Measurements from ENCODE around the gene LRRK1.

Gene LRRK1

DNA sequence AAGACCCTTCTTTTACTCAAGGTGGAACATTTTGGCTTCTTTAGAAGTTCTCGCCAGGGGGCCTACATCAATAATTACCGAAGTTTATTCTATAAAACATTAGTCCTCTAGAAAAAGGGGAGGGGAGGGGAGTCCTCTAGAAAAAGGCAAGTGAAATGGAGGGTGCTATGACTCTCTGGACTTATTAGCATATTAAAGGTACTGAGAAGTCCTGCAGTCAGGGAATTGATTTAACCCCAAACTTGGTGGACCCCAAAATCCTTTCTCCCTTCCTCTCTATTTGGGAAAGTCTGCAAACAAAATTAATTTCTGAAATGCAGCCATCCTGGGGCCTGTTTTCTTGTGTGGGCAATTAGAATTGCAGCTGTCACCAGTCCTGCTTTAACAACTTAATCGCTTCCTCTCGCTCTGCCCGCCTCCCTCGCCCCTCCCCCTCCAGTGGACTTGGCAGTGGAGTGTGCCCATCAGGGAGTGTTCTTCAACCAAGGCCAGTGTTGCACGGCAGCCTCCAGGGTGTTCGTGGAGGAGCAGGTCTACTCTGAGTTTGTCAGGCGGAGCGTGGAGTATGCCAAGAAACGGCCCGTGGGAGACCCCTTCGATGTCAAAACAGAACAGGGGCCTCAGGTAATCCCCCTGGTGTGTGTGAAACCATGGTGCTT lies 18.9 kb upstream of the LRRK1 start:
- TF ChIP-seq SIN3A (IDR thresholded peaks at IDR 0.05; ENCODE audit: borderline replicate concordance, insufficient read depth, low read length), result no peak
- TF ChIP-seq, protein P1, sequence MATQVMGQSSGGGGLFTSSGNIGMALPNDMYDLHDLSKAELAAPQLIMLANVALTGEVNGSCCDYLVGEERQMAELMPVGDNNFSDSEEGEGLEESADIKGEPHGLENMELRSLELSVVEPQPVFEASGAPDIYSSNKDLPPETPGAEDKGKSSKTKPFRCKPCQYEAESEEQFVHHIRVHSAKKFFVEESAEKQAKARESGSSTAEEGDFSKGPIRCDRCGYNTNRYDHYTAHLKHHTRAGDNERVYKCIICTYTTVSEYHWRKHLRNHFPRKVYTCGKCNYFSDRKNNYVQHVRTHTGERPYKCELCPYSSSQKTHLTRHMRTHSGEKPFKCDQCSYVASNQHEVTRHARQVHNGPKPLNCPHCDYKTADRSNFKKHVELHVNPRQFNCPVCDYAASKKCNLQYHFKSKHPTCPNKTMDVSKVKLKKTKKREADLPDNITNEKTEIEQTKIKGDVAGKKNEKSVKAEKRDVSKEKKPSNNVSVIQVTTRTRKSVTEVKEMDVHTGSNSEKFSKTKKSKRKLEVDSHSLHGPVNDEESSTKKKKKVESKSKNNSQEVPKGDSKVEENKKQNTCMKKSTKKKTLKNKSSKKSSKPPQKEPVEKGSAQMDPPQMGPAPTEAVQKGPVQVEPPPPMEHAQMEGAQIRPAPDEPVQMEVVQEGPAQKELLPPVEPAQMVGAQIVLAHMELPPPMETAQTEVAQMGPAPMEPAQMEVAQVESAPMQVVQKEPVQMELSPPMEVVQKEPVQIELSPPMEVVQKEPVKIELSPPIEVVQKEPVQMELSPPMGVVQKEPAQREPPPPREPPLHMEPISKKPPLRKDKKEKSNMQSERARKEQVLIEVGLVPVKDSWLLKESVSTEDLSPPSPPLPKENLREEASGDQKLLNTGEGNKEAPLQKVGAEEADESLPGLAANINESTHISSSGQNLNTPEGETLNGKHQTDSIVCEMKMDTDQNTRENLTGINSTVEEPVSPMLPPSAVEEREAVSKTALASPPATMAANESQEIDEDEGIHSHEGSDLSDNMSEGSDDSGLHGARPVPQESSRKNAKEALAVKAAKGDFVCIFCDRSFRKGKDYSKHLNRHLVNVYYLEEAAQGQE (IDR thresholded peaks at IDR 0.05; ENCODE audit: insufficient read depth in 1 of 2, low read depth in 2 of 2, low read length in 2 of 2), result no peak
- no peak for TF ChIP-seq TAF1 (IDR thresholded peaks at IDR 0.05; ENCODE audit: borderline replicate concordance, insufficient read depth, low read length)
- TF ChIP-seq FOXP2 (optimal IDR thresholded peaks at IDR 0.05; ENCODE audit: borderline replicate concordance, extremely low read depth, extremely low read length, insufficient read depth), result no peak
- no peak for TF ChIP-seq POLR2AphosphoS5 (IDR thresholded peaks at IDR 0.05; ENCODE audit: low read depth, low read length)

DNA sequence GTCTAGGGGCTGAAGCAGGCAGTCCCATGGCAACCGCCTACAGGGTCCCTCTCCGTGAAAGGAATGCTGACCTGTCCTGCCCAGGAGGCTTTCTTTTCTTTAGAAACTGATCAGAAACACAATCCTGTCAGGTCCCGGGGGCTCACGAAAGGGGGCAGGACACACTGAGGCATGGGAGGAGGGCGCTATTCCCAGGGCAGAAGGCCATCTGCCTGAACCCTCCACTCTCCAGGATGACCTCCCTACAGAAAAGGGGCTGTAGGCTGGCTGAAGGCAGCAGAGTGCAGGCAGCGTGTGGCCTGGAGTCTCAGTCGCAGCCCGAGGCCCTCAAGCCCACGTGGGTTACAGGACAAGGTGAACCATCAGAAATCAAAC lies 18.4 kb upstream of the LRRK1 start:
- no peak for TF ChIP-seq SIN3A (IDR thresholded peaks at IDR 0.05; ENCODE audit: borderline replicate concordance, insufficient read depth, low read length)
- TF ChIP-seq, protein P1 (IDR thresholded peaks at IDR 0.05; ENCODE audit: insufficient read depth in 1 of 2, low read depth in 2 of 2, low read length in 2 of 2), result no peak
- TF ChIP-seq POLR2AphosphoS5 (IDR thresholded peaks at IDR 0.05; ENCODE audit: low read depth, low read length), result no peak
- no peak for TF ChIP-seq TAF1 (IDR thresholded peaks at IDR 0.05; ENCODE audit: borderline replicate concordance, insufficient read depth, low read length)
- TF ChIP-seq FOXP2 (optimal IDR thresholded peaks at IDR 0.05; ENCODE audit: borderline replicate concordance, extremely low read depth, extremely low read length, insufficient read depth), result no peak

DNA sequence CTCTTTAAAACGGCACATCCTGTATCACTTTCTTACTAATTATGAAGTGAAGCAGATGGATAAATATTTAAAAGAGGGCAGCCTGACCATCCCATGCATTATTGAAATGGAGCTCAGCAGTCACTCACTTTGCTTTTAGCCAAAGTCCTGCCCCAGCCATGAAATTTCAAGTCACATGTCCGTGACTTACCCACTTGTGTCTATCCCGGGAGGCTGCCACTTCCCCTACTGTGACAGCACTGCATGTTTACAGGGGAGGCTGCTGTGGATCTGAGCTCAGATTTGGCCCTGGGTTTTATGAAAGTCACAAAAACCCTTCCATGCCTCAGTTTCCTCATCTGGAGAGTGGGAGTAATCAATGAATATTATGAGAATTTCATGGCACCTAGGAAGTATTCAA lies 17.9 kb upstream of the LRRK1 start:
- no peak for TF ChIP-seq TAF1 (IDR thresholded peaks at IDR 0.05; ENCODE audit: borderline replicate concordance, insufficient read depth, low read length)
- TF ChIP-seq SIN3A (IDR thresholded peaks at IDR 0.05; ENCODE audit: borderline replicate concordance, insufficient read depth, low read length), result no peak
- no peak for TF ChIP-seq POLR2AphosphoS5 (IDR thresholded peaks at IDR 0.05; ENCODE audit: low read depth, low read length)
- TF ChIP-seq, protein P1 (IDR thresholded peaks at IDR 0.05; ENCODE audit: insufficient read depth in 1 of 2, low read depth in 2 of 2, low read length in 2 of 2), result no peak
- no peak for TF ChIP-seq FOXP2 (optimal IDR thresholded peaks at IDR 0.05; ENCODE audit: borderline replicate concordance, extremely low read depth, extremely low read length, insufficient read depth)

DNA sequence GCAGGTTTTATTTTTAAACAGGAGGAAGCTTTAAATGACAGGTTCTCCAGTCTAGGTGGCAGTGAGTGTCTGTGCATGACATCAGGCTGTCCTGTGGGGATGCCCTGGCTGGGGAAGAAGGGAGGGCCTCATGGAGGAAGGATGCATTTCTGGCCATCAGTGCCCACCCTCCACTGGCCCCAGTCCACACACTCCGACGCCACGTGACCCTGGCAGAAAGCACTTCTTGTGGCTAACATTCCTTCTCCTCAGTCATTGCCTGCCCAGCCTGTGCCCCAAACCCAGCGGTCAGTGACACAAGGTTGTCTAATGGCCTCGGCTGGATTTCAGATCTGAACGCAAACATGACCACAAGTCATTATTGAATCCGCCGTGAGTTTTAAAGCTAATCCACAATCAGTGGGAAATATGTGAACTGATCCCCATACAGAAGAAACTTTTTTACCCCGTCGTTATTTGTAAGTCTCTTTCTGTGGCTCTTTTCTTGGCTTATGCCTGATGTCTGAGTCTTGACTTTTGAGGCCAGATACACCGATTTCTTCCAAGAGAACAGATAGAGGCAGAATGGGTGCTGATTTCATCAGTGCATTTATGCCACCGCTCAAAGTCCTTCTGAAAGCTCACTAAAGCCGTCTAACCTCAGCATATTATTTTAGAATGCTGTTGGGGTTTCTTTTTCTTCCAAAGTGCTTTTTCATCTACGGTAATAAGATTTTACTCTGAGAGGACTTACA lies 17.3 kb upstream of the LRRK1 start:
- TF ChIP-seq, protein P1 (IDR thresholded peaks at IDR 0.05; ENCODE audit: insufficient read depth in 1 of 2, low read depth in 2 of 2, low read length in 2 of 2), result no peak
- TF ChIP-seq SIN3A (IDR thresholded peaks at IDR 0.05; ENCODE audit: borderline replicate concordance, insufficient read depth, low read length) (no peak), POLR2AphosphoS5 (IDR thresholded peaks at IDR 0.05; ENCODE audit: low read depth, low read length) (no peak), FOXP2 (optimal IDR thresholded peaks at IDR 0.05; ENCODE audit: borderline replicate concordance, extremely low read depth, extremely low read length, insufficient read depth) (no peak), TAF1 (IDR thresholded peaks at IDR 0.05; ENCODE audit: borderline replicate concordance, insufficient read depth, low read length) (no peak)
